ENCODE measurements around the gene SNRPA.

The SNRPA gene

DNA sequence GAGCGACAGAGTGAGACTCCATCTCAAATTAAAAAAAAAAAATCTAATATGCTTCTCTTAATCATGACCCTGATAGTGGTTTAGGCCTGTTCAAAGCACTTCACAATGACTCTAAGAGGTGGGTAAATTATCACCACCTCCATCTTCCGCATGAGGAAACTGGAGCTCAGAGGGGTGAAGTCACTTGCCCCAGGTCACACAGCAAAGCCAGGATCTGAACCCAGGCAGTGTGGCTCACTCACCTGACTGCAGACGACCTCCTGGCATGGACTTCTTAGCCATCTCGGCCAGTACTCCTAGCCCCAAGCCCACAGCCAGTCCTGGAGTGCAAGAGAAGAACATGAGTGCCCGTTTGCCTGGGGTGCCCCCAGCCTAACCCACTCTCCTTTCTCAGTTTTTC, 41.2 kb upstream of the SNRPA start:
- H3K4me3 ChIP-seq (ENCODE audit: low read depth, low read length): no peak overlapping the region
- no peak overlapping the region for H2AK5ac ChIP-seq (ENCODE audit: low read length)
- no peak overlapping the region for H2AFZ ChIP-seq (ENCODE audit: insufficient read depth, low read length, poor library complexity)
- no peak overlapping the region for H3K27ac ChIP-seq (ENCODE audit: low read depth, low read length)
- H3K79me2 ChIP-seq (ENCODE audit: control insufficient read depth, insufficient read depth, low read length, poor library complexity): peaks cover 2% of the 10 kb centered on the region
- no peak overlapping the region for H3K4me2 ChIP-seq (ENCODE audit: low read length)
- no peak overlapping the region for H3K9ac ChIP-seq (ENCODE audit: low read length)
- no peak overlapping the region for H3K4ac ChIP-seq (ENCODE audit: low read depth, low read length)
- peaks cover 17 to 31% of the 10 kb centered on the region in 2 experiments for H3K36me3 ChIP-seq (ENCODE audit: control insufficient read depth in 1 of 2, insufficient read depth in 2 of 2, low read length in 2 of 2)
- no peak overlapping the region for H3K14ac ChIP-seq (ENCODE audit: low read length)
- WGBS (ENCODE audit: extremely low coverage, insufficient coverage, insufficient read length): no CpG with 5 or more reads among the region's 5 CpGs
- H2BK120ac ChIP-seq (ENCODE audit: insufficient read depth, low read length, poor library complexity): no peak overlapping the region
- H3K18ac ChIP-seq (ENCODE audit: low read length): no peak overlapping the region
- H3K4me1 ChIP-seq (ENCODE audit: control insufficient read depth in 1 of 2, insufficient read depth in 2 of 2, low read length in 2 of 2): peaks cover 3 to 4% of the 10 kb centered on the region in 2 experiments
- no peak overlapping the region for H4K8ac ChIP-seq (ENCODE audit: low read depth, low read length)
- no peak overlapping the region for H2BK5ac ChIP-seq (ENCODE audit: low read depth, low read length, poor library complexity)
- no peak overlapping the region for H4K91ac ChIP-seq (ENCODE audit: low read depth, low read length)
- H2BK12ac ChIP-seq (ENCODE audit: low read length): no peak overlapping the region
- H3K79me1 ChIP-seq (ENCODE audit: low read length): peaks cover 5% of the 10 kb centered on the region
- no peaks in the 10 kb centered on the region for H3K27me3 ChIP-seq (ENCODE audit: insufficient read depth, low read length)
- no peak overlapping the region for H3K23ac ChIP-seq (ENCODE audit: low read length)
- no peaks in the 10 kb centered on the region for H3K9me3 ChIP-seq (ENCODE audit: insufficient read depth, low read depth, low read length)
- no peak for DNase-seq
- H4K12ac ChIP-seq (ENCODE audit: low read depth, low read length): no peak overlapping the region

DNA sequence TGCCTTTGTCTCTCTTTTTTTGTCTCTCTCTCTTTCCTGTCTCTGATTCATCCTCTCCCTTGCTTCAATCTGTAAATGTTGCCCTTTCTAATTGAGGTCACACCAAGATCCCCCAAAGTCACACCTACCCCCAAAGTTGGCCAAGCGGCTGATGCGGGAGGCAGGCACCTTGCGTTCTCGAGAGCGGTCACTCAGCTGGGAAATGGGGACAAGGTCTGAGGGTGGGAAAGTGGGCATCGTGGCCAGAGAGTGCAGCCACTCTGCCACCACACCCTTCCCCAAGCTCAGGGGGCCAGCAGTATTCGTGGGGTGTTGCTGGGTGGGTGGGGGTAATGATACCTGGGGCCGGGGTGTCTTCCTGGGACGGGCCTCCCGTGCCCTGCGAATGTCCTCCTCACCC, 37.1 kb upstream of the SNRPA start:
- Histone ChIP-seq H3K4ac (ENCODE audit: low read depth, low read length) (peak overlapping the region; percentile 15), H3K79me1 (ENCODE audit: low read length) (peaks cover 37% of the 10 kb centered on the region), H3K4me1 (ENCODE audit: control insufficient read depth in 1 of 2, insufficient read depth in 2 of 2, low read length in 2 of 2) (peaks cover 4 to 8% of the 10 kb centered on the region in 2 experiments), H2AK5ac (ENCODE audit: low read length) (peak overlapping the region; percentile 90), H4K8ac (ENCODE audit: low read depth, low read length) (no peak overlapping the region), H2BK120ac (ENCODE audit: insufficient read depth, low read length, poor library complexity) (no peak overlapping the region), H4K91ac (ENCODE audit: low read depth, low read length) (peak overlapping the region; percentile 89), H2BK5ac (ENCODE audit: low read depth, low read length, poor library complexity) (no peak overlapping the region), H3K27ac (ENCODE audit: low read depth, low read length) (no peak overlapping the region), H4K12ac (ENCODE audit: low read depth, low read length) (peak overlapping the region; percentile 22), H3K9ac (ENCODE audit: low read length) (no peak overlapping the region), H3K4me2 (ENCODE audit: low read length) (no peak overlapping the region), H3K9me3 (ENCODE audit: insufficient read depth, low read depth, low read length) (no peaks in the 10 kb centered on the region), H3K4me3 (ENCODE audit: low read depth, low read length) (no peak overlapping the region), H2BK12ac (ENCODE audit: low read length) (peak overlapping the region; percentile 81), H2AFZ (ENCODE audit: insufficient read depth, low read length, poor library complexity) (no peak overlapping the region), H3K79me2 (ENCODE audit: control insufficient read depth, insufficient read depth, low read length, poor library complexity) (peaks cover 18% of the 10 kb centered on the region), H3K36me3 (ENCODE audit: control insufficient read depth in 1 of 2, insufficient read depth in 2 of 2, low read length in 2 of 2) (peaks cover 9 to 10% of the 10 kb centered on the region in 2 experiments), H3K27me3 (ENCODE audit: insufficient read depth, low read length) (no peaks in the 10 kb centered on the region), H3K14ac (ENCODE audit: low read length) (no peak overlapping the region), H3K18ac (ENCODE audit: low read length) (no peak overlapping the region), H3K23ac (ENCODE audit: low read length) (no peak overlapping the region)
- DNase-seq: no peak
- WGBS (ENCODE audit: extremely low coverage, insufficient coverage, insufficient read length): no CpG with 5 or more reads among the region's 11 CpGs

DNA sequence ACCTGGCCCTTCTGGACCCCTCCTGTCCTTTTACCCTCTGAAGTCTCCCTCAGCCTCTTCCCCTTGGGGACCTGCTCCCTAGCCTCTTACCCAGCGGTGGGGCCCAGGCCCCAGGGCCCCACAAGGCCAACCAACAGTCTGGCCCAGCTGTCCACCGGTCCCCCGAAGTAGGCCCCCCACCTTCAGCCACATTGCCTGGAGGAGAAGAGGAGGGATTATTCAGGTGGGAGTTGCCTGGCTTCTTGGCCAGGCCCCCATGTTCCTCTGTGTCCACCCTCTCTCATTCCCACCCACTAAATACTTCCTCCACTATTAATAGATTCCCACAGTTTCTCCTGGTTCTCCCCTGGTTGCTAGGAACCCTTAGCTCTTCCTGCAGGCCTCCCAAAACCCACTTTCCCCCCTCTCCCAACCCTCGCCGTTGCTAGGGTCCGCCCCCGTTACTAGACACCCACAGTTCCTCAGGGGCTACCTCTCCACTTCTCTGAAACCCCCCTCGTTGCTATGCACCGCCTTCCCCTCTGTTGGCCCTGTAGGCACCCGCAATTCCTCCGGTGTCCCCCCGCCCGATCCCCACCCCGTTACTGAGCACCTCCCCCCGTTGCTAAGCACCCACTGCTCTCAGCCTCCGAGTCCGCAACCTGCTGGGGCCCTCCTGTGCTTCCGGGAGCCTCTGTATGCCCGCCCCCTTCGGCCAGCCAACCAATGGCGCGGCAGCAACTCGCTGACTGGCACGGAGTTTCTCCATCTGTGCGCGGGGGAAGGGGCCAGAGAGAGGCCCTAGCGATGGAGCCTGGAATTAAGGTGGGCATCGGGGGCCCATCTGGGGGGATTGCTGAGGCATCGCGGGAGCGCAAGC, 36.3 kb upstream of the SNRPA start:
- H3K27me3 ChIP-seq (ENCODE audit: insufficient read depth, low read length): no peaks in the 10 kb centered on the region
- H3K4me2 ChIP-seq (ENCODE audit: low read length): peak overlapping the region; percentile 90
- peaks cover 23% of the 10 kb centered on the region for H3K79me2 ChIP-seq (ENCODE audit: control insufficient read depth, insufficient read depth, low read length, poor library complexity)
- peak overlapping the region; percentile 66 for H3K4ac ChIP-seq (ENCODE audit: low read depth, low read length)
- H4K12ac ChIP-seq (ENCODE audit: low read depth, low read length): peak overlapping the region; percentile 64
- H2AFZ ChIP-seq (ENCODE audit: insufficient read depth, low read length, poor library complexity): peak overlapping the region; percentile 77
- peak overlapping the region; percentile 91 for H4K91ac ChIP-seq (ENCODE audit: low read depth, low read length)
- H3K4me3 ChIP-seq (ENCODE audit: low read depth, low read length): peak overlapping the region; percentile 69
- peak overlapping the region; percentile 75 for H3K18ac ChIP-seq (ENCODE audit: low read length)
- H3K14ac ChIP-seq (ENCODE audit: low read length): peak overlapping the region; percentile 74
- peaks cover 9 to 10% of the 10 kb centered on the region in 2 experiments for H3K36me3 ChIP-seq (ENCODE audit: control insufficient read depth in 1 of 2, insufficient read depth in 2 of 2, low read length in 2 of 2)
- H2AK5ac ChIP-seq (ENCODE audit: low read length): peak overlapping the region; percentile 50
- H2BK12ac ChIP-seq (ENCODE audit: low read length): peak overlapping the region; percentile 72
- H3K9ac ChIP-seq (ENCODE audit: low read length): peak overlapping the region; percentile 61
- no CpG with 5 or more reads among the region's 31 CpGs for WGBS (ENCODE audit: extremely low coverage, insufficient coverage, insufficient read length)
- no peak overlapping the region for H3K23ac ChIP-seq (ENCODE audit: low read length)
- H2BK5ac ChIP-seq (ENCODE audit: low read depth, low read length, poor library complexity): peak overlapping the region; percentile 91
- peak overlapping the region; percentile 87 for H2BK120ac ChIP-seq (ENCODE audit: insufficient read depth, low read length, poor library complexity)
- no peaks in the 10 kb centered on the region for H3K9me3 ChIP-seq (ENCODE audit: insufficient read depth, low read depth, low read length)
- peak overlapping the region; percentile 95 for H3K27ac ChIP-seq (ENCODE audit: low read depth, low read length)
- H3K4me1 ChIP-seq (ENCODE audit: control insufficient read depth in 1 of 2, insufficient read depth in 2 of 2, low read length in 2 of 2): peaks cover 8% of the 10 kb centered on the region in 2 experiments
- DNase-seq: peak; percentile 85 to 89
- peaks cover 41% of the 10 kb centered on the region for H3K79me1 ChIP-seq (ENCODE audit: low read length)
- H4K8ac ChIP-seq (ENCODE audit: low read depth, low read length): peak overlapping the region; percentile 86

DNA sequence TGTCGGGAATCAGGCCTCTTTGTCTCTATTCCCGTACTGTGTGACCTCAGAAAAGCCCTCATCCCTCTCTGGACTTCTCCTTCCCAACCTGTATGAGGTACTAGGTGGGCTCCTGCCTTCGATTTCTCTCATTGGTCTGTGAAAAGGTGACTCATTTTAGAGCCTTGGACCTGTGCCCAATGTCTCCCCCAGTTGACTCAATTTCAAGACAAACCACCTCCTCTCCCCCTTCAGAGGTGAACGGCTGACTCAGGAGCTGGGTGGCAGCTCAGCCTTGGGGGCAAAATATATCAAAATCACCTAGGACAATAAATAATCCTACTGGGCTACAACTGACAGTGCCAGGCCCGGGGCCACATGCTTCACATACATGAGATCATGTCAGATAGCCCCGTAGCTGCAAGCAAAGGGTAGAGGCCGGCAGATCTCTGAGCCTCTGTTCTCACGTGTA, 34.9 kb upstream of the SNRPA start:
- Histone ChIP-seq H3K36me3 (ENCODE audit: control insufficient read depth in 1 of 2, insufficient read depth in 2 of 2, low read length in 2 of 2) (peaks cover 4 to 11% of the 10 kb centered on the region in 2 experiments), H3K14ac (ENCODE audit: low read length) (peak overlapping the region; percentile 74), H3K79me1 (ENCODE audit: low read length) (peaks cover 41% of the 10 kb centered on the region), H2AK5ac (ENCODE audit: low read length) (peak overlapping the region; percentile 63), H3K9ac (ENCODE audit: low read length) (peak overlapping the region; percentile 22), H3K4ac (ENCODE audit: low read depth, low read length) (peak overlapping the region; percentile 76), H3K4me3 (ENCODE audit: low read depth, low read length) (peak overlapping the region; percentile 73), H3K27ac (ENCODE audit: low read depth, low read length) (peak overlapping the region; percentile 98), H3K4me2 (ENCODE audit: low read length) (peak overlapping the region; percentile 82), H3K4me1 (ENCODE audit: control insufficient read depth in 1 of 2, insufficient read depth in 2 of 2, low read length in 2 of 2) (peaks cover 11 to 13% of the 10 kb centered on the region in 2 experiments), H2AFZ (ENCODE audit: insufficient read depth, low read length, poor library complexity) (peak overlapping the region; percentile 11), H3K18ac (ENCODE audit: low read length) (peak overlapping the region; percentile 26), H2BK120ac (ENCODE audit: insufficient read depth, low read length, poor library complexity) (peak overlapping the region; percentile 91), H3K79me2 (ENCODE audit: control insufficient read depth, insufficient read depth, low read length, poor library complexity) (peaks cover 29% of the 10 kb centered on the region), H4K12ac (ENCODE audit: low read depth, low read length) (peak overlapping the region; percentile 73), H2BK12ac (ENCODE audit: low read length) (peak overlapping the region; percentile 83), H2BK5ac (ENCODE audit: low read depth, low read length, poor library complexity) (peak overlapping the region; percentile 94), H3K27me3 (ENCODE audit: insufficient read depth, low read length) (no peaks in the 10 kb centered on the region), H3K9me3 (ENCODE audit: insufficient read depth, low read depth, low read length) (no peaks in the 10 kb centered on the region), H4K91ac (ENCODE audit: low read depth, low read length) (peak overlapping the region; percentile 85), H3K23ac (ENCODE audit: low read length) (no peak overlapping the region), H4K8ac (ENCODE audit: low read depth, low read length) (peak overlapping the region; percentile 78)
- peak; percentile 87 to 90 for DNase-seq
- WGBS (ENCODE audit: extremely low coverage, insufficient coverage, insufficient read length): no CpG with 5 or more reads among the region's 8 CpGs
